Uterus (tissue), 4 donors: ENCODE data around the gene COL8A1. TPM values are rescaled to one million over a fixed set of nuclear protein-coding genes. Genes with fewer than 3 reads are reported as not detected.

Experiments used
- DNase-seq, 2 donors: peaks; one replicate each; pipeline ENCODE4 v3.0.0-alpha.2; 2019 to 2020
- H3K27ac ChIP-seq, 2 donors: fragments of 200-600 bp; sonication (generic); 1 replicate in 1 of 2; 2 replicates in 1 of 2; pipeline ENCODE4 v1.5.1; 2016 to 2018
- H3K27me3 ChIP-seq, 2 donors: fragments of 200-600 bp; sonication (generic); one replicate each; pipeline ENCODE4 v1.5.1; 2018 to 2019; ENCODE audit warnings: control low read depth in 1 of 2
- H3K36me3 ChIP-seq, 2 donors: fragments of 200-600 bp; sonication (generic); one replicate each; pipeline ENCODE4 v1.5.1; 2019; ENCODE audit warnings: control low read depth in 1 of 2
- H3K4me1 ChIP-seq, 2 donors: fragments of 200-600 bp; sonication (generic); one replicate each; pipeline ENCODE4 v1.5.1; 2018 to 2019; ENCODE audit warnings: control low read depth in 1 of 2
- H3K4me3 ChIP-seq, 2 donors: fragments of 200-600 bp; sonication (generic); 1 replicate in 1 of 2; 2 replicates in 1 of 2; pipeline ENCODE4 v1.5.1; 2018 to 2019; ENCODE audit warnings: mild to moderate bottlenecking in 1 of 2
- H3K9me3 ChIP-seq, 2 donors: fragments of 200-600 bp; sonication (generic); one replicate each; pipeline ENCODE4 v1.5.1; 2019; ENCODE audit warnings: control low read depth in 1 of 2
- POLR2A ChIP-seq, 2 donors: fragments of 450-650 bp; IDR thresholded peaks; one replicate each; pipeline ENCODE4 v1.6.1; 2016; ENCODE audit warnings: antibody characterized with exemption in 2 of 2, mild to moderate bottlenecking in 1 of 2, moderate library complexity in 1 of 2
- intact Hi-C: fragments of 100-400 bp; cut with DNase I; formaldehyde crosslinking; loops from one replicate; pipeline ENCODE4 v1.15.1; 2023; ENCODE audit warnings: low total_unique reads
- total RNA-seq, 4 donors: library from RNA; depleted of rRNA in 3 of 4; stranded (reverse); fragments of >200 nt in 3 of 4; gene quantifications; one replicate each; pipeline versions ENCODE4 v1.1.0 to v1.2.4, GENCODE V29; 2014 to 2023
- TF ChIP-seq, protein P1 (sequence below), 4 experiments: fragments of 200-600 bp in 2 of 4; fragments of 450-650 bp in 2 of 4; sonication (generic) in 2 of 4; IDR thresholded peaks; one replicate each; pipeline ENCODE4 v1.5.1; 2016 to 2019; ENCODE audit warnings: antibody characterized with exemption in 4 of 4, mild to moderate bottlenecking in 2 of 4, moderate library complexity in 1 of 4
- donor health status: DM: yes; HTN: yes; CAD: no.

The COL8A1 gene
- total RNA-seq, 4 donors from 2014 or later, result 2.6 to 30.9 (median 18.0) TPM

DNA sequence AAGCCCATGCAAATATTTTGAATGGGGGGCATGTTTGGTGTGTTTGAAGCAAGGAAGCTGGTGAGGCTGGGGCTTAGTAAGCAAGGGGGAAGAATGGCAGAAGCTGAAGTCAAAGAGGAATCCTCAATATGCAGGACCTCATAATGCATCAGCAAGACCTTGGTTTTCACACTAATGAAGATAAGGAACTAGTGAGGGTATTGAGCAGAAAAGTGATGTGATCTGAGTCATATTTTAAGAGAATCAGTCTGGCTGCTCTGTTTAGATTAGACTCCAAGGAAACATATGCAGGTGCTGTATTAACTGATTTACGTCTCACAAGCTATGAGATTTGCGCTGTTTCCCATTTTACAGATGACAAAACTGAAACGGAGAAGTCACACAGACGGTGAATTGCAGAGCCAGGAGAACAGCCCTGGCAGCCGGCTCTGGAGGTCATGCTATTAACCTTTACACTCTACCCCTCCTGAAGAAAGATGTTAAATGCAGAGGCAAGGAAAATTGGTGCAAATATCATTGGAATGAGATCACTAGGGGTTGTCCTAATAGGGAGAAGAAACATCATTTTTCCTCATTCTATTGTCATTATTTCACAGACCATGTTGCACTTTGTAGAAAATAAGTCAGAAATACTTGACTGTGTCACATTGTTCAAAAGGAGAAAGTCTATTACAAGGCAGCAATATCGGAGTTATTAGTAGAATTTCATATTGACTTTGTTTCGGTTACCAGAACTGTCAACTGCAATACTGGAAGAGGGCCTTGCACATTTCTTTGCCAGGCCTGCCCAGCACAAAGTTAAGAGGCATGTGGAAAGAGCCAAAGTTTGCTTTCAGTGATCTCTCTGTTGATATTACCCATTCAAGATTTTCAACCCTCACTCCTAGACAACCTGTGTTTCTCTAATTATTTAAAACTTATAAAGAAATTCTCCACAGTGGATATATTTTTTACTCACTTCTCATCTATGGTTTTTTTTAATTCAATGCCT lies 64.9 kb downstream of the COL8A1 start:
- intact Hi-C loops, result no loop called here
- TF ChIP-seq, protein P1, sequence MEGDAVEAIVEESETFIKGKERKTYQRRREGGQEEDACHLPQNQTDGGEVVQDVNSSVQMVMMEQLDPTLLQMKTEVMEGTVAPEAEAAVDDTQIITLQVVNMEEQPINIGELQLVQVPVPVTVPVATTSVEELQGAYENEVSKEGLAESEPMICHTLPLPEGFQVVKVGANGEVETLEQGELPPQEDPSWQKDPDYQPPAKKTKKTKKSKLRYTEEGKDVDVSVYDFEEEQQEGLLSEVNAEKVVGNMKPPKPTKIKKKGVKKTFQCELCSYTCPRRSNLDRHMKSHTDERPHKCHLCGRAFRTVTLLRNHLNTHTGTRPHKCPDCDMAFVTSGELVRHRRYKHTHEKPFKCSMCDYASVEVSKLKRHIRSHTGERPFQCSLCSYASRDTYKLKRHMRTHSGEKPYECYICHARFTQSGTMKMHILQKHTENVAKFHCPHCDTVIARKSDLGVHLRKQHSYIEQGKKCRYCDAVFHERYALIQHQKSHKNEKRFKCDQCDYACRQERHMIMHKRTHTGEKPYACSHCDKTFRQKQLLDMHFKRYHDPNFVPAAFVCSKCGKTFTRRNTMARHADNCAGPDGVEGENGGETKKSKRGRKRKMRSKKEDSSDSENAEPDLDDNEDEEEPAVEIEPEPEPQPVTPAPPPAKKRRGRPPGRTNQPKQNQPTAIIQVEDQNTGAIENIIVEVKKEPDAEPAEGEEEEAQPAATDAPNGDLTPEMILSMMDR (IDR thresholded peaks at IDR 0.05), result no peak
- TF ChIP-seq POLR2A (IDR thresholded peaks at IDR 0.05), result no peak
- Histone ChIP-seq H3K4me1 (no peaks in the 10 kb centered on the region), H3K9me3 (no peaks in the 10 kb centered on the region), H3K27me3 (no peaks in the 10 kb centered on the region), H3K36me3 (no peaks in the 10 kb centered on the region), H3K27ac (no peak overlapping the region), H3K4me3 (no peak overlapping the region)
- no peak for DNase-seq

DNA sequence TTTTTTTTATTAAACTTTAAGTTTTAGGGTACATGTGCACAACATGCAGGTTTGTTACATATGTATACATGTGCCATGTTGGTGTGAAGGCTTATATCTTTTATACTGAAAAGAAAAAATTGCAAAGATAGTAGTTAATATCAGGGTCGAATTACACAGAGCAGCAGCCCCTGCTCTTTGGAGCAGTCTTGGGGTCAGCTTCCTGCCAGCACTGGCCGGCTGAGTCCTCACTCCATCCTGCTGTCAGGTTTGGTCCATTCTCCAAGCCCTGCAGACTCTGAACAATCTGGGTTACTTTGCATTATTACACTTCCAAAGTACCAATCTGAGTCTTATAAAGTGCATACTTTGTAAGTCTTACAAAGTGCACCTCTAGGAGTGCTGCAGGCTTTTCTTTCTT lies 66.0 kb downstream of the COL8A1 start:
- Histone ChIP-seq H3K9me3 (no peaks in the 10 kb centered on the region), H3K4me1 (no peaks in the 10 kb centered on the region), H3K36me3 (no peaks in the 10 kb centered on the region), H3K27me3 (no peaks in the 10 kb centered on the region), H3K4me3 (no peak overlapping the region), H3K27ac (no peak overlapping the region)
- no peak for DNase-seq
- intact Hi-C loops, result no loop called here
- TF ChIP-seq, protein P1 (IDR thresholded peaks at IDR 0.05), result no peak
- no peak for TF ChIP-seq POLR2A (IDR thresholded peaks at IDR 0.05)

DNA sequence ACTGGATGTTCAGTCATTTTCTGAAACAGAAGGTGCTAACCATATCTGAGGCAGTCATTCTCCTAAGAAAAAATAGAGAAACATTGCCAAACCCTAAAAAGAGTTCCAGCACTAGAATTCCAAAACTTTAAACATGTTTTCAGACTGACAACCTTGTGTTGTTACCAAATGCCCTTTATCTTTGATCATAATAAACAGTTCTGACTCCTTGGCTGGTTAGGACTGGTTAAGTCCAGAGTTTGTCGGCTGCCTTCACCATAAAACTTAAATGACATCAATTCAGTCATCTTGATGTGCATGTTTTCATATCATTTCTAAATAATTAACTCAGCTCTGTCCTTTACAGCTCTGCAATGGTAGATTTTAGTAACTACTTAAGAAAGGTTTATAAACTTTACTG lies 68.0 kb downstream of the COL8A1 start:
- no peak for DNase-seq
- Histone ChIP-seq H3K27ac (no peak overlapping the region), H3K27me3 (no peaks in the 10 kb centered on the region), H3K4me3 (no peak overlapping the region), H3K4me1 (no peaks in the 10 kb centered on the region), H3K9me3 (no peaks in the 10 kb centered on the region), H3K36me3 (no peaks in the 10 kb centered on the region)
- TF ChIP-seq, protein P1 (IDR thresholded peaks at IDR 0.05), result no peak
- no peak for TF ChIP-seq POLR2A (IDR thresholded peaks at IDR 0.05)
- intact Hi-C loops, result no loop called here

DNA sequence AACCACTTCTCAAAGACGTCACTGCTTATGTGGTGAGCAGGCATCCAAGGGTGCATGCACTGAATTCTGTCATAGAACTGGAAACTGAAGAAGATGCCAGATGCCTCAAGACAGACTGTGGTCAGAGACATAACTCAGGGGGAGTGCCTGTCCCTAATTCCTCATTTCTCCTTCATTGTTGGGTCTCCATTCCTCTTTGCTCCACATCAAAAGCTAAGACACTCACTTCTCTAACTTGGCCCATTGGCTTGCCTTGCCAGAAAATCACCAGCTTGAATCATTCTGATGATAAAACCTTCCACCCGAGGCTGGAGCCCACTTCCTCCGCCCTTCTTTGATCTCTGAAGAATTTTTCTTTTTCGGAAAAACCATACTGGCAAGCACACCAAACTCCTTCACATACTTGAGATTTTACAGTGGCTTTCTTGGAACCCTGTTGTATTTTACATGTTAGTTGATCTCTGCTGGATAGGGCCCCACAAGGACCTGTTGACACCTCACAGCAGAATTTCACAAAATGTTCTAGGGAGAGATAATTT lies 69.9 kb downstream of the COL8A1 start:
- no peak overlapping the region for H3K4me3 ChIP-seq
- H3K36me3 ChIP-seq, result no peaks in the 10 kb centered on the region
- DNase-seq, result no peak
- TF ChIP-seq POLR2A (IDR thresholded peaks at IDR 0.05), result no peak
- TF ChIP-seq, protein P1 (IDR thresholded peaks at IDR 0.05), result no peak
- intact Hi-C loops, result no loop called here
- no peaks in the 10 kb centered on the region for H3K27me3 ChIP-seq
- no peaks in the 10 kb centered on the region for H3K4me1 ChIP-seq
- no peak overlapping the region for H3K27ac ChIP-seq
- no peaks in the 10 kb centered on the region for H3K9me3 ChIP-seq

DNA sequence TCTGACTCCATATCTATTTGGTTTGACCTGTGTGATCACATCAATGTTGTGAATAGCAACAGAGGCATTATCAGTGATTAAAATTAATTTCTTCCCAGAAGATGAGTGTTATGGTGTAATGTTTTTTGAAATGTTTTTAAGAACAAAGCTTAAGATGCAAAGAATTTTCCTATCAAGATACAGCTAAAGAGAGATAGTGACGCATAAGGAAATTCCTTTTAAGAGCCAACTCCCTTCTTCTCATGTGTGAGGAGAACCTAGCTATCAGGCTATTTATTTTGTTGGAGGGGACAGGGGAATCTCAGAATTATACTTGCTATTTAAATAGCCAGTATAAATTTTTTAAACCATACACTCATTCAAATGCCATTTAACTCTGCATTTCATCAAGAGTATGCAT lies 71.3 kb downstream of the COL8A1 start:
- no peak for DNase-seq
- no peak for TF ChIP-seq POLR2A (IDR thresholded peaks at IDR 0.05)
- TF ChIP-seq, protein P1 (IDR thresholded peaks at IDR 0.05), result no peak
- Histone ChIP-seq H3K9me3 (no peaks in the 10 kb centered on the region), H3K4me3 (no peak overlapping the region), H3K27me3 (no peaks in the 10 kb centered on the region), H3K36me3 (no peaks in the 10 kb centered on the region), H3K27ac (no peak overlapping the region), H3K4me1 (no peaks in the 10 kb centered on the region)
- intact Hi-C loops, result no loop called here
